HG02943 (cell line): ENCODE data around the gene TBCK.

Experiments
- ATAC-seq: cut with Tn5 transposase; IDR thresholded peaks from one replicate; pipeline ENCODE4 v1.9.1; 2021; ENCODE audit warnings: mild to moderate bottlenecking, low read depth, moderate library complexity; ENCODE audit not compliant: unreplicated experiment

The TBCK gene

DNA sequence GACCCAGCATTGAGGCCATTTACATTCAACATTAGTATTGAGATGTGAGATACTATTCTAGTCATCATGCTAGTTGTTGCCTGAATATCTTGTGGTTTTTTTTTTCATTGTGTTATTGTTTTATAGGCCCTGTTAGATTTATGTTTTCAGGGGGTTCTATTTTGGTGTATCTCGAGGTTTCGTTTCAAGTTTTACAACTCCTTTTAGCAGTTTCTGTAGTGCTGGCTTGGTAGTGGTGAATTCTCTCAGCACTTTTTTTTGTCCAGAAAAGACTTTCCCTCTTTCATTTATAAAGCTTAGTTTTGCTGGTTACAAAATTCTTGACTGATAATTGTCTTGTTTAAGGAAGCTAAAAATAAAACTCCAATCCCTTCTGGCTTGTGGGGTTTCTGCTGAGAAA lies 305.2 kb downstream of the TBCK start:
- ATAC-seq: no peak

DNA sequence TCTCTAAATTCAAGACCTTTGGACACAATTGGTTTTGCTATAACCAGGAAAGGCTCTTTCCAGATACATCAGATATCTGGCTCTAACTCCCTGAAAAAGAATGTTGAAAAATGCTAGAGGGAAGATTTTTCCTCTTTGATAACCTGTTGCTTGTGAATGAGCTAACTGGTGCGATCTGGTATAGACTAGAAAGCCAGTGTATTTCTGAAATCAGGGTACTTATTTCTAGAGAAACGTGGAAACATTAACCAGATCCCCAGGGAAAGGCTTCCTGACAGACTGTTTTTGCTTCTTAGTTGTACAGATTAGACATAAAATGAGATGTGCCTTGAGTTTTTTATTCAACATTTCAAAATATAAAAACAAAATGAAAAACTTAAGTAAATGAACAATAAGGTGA lies 313.0 kb downstream of the TBCK start:
- ATAC-seq: no peak

DNA sequence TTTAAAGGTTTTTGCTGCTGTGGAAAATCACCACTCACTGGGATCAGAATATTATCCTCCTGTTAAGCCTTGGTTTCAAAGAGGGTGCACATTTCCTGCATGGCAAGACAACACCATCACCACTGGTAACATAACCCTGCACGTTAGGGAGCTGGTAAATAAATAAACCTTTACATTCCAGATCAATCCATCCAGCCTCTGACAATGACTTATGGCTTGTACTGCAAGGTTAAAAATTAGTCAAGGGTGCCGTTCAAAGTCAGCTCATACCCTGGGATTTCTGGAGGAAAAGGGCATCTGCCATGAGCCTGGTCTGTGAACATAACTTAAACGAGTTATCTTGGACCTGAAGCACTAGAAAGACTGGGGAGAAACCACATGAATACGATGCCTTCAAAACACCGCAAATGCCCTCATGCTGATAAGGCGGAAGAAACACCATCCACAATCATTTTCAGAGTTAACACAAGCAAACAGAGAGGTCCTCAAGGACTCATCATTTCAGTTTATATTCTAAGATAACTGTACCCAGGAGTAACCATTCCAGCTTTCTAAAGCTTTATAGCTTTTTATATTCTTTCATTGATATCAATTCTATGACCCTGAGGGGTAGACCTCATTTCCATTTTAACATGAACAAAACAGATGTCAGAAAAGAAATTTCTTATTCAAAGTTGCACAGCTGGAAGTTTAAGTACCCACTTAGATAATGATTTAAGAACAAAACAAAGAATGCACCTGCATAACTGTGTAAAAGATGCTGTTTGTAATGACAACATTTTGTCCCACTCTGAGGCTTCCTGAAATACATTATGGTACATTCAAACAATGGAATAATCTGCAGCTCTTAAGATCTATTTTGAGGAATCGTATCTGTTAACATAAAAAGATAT lies 317.6 kb downstream of the TBCK start:
- ATAC-seq: no peak

DNA sequence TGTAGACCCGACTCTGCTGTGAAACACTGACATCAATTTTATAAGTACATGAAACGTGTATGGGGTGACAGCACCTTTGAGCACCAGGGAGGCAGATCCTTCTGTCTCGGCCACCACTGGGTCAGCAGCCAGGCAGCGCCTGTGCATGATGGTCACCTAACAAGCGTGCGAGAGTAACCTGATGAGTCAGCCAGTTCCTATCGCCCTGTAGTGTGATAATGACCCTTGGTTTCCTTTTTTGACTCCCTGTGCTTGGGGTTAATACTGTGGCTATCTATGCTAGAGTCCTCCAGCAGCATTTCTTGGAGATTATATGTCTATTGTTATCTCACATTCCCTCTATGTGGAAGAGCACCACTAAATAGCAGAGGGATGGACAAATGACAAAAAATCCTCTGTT lies 319.2 kb downstream of the TBCK start:
- ATAC-seq: no peak

DNA sequence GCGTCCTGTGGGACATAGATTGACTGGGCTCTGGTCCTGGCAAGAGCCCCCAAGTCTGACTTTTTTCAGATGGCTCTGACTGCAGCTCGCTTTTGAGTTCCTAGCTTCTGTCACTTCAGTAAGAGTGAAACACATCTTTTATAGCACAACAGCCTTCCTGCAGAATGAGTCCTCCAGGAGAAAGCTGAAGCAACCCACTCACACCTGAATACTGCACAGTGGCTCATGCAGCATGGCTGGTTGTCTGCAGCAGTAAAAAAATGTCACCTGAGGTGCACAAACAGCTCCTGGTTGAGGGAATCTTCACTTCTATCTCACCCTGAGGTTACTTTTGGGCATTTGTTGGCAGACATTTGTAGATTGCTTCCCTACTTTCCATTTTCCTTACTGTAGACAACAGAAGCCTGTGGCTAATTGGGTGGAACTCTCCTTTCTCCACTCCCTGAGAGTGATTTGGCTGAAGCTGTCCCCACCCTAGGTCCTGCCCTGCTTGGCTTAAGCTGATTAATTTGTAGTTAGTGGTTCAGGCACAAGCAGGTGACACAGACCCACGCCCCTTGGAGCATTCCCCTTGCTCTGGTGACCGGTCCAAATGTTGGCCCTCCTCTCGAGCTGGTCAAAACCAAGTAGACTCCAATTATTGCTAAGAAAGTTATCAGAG lies 321.0 kb downstream of the TBCK start:
- no peak for ATAC-seq

DNA sequence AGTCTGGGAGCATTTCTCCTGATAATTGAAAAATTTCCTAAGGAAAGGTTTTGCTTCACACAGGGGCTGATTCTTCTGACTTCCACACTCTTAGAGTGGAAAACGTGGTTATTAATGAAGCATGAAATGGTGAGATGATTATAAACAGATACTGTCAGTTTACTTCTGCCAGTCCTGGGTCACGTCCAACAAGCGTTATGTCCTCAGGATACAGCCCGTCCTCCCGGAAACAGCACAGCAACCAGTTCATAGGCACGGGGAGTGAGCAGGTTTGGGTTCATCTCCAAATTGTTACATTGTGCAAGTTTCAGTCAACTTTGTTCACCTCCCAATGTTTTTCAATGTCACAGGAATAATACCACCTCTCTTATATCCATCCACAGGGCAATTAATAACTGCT lies 321.9 kb downstream of the TBCK start:
- no peak for ATAC-seq

DNA sequence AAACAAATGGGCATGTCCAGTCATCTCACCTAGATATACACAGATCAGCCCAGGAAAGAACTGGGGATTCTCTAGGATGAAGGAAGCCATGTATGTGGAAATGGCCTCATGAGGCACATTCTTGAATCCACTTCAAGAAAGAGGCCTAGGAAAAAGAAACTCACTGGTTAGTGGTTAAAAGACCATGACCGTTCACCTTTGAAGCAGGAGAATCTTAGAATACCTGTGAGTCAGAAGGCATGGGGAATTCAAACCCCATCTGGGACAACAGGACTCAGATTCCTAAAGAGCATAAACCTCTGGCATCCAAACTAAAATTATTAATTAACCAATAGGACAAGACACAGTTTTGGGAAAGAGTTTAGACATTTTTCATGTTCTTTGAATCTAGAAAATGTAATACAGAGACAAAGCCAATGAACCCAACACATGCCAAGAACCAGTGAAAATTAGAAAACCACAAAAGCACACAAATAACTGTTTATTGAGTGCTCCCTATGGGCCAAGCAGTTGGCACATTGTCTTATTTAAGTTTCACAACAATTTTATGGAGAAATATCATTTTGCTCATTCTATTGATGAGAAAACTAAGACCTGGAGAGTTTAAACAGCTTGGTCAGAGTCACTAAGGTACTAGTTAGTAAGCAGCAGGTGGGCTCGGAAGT lies 323.2 kb downstream of the TBCK start:
- no peak for ATAC-seq

DNA sequence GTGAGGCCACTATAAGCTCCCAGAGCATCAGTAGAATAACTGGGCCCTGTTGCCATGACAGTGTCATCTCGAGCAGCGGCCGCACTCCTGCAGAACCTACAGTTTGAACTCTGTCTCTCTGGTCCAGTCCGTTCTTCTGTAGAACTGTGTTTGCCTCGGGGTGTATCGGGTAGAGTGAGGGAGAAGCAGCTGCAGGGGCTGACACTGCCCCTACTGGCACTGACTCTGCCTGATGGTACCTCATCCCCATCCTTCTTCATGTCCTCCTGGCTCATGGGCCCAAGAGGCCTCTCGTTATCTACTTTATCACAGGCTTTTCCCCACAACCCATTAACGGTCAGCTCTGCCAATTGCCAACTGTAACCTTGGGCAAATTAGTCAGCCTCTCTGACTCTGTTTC lies 324.3 kb downstream of the TBCK start:
- ATAC-seq: no peak
